IMR-90 (cell line): ENCODE results near the gene LMAN2. TPM values are rescaled to one million over a fixed set of nuclear protein-coding genes. Genes with fewer than 3 reads are reported as not detected.
A peak's percentile ranks its signal among the peaks of the same experiment; 100 is the strongest.

Experiments
- ATAC-seq: fragments of 200-7000 bp; cut with Tn5 transposase; 2 replicates; pipeline ENCODE4 v1.9.1; 2020; ENCODE audit warnings: low read depth, mild to moderate bottlenecking, moderate library complexity
- BruUV-seq: library from RNA; stranded (reverse); fragments of 400-500 nt; replicated peaks from 2 replicates; lab custom pipeline; 2021; lab: Mats Ljungman, UMichigan
- CTCF ChIA-PET: fragments of 300-600 bp; formaldehyde crosslinking; extraction: SDS; loops from one replicate; lab custom pipeline; 2021; ENCODE audit warnings: antibody characterized with exemption; lab: Yijun Ruan, JAX
- POLR2A ChIA-PET: fragments of 300-600 bp; sonication (Branson Sonifier 250); formaldehyde crosslinking; loops from one replicate; lab custom pipeline; 2022; ENCODE audit warnings: antibody characterized with exemption; ENCODE audit not compliant: unreplicated experiment; lab: Charles Lee
- DNase-seq: peaks from one replicate; pipeline ENCODE4 v3.0.0; 2013
- H2AFZ ChIP-seq: replicated peaks from 2 replicates; pipeline ENCODE3; 2013; ENCODE audit warnings: low read length, mild to moderate bottlenecking; ENCODE audit not compliant: poor library complexity
- H2AK5ac ChIP-seq: 2 replicates; pipeline ENCODE4 v1.6.1; 2013; ENCODE audit warnings: low read depth, low read length, inconsistent platforms
- H2AK9ac ChIP-seq: replicated peaks from 2 replicates; pipeline ENCODE3; 2013; ENCODE audit warnings: mild to moderate bottlenecking, low read depth, low read length, moderate library complexity; ENCODE audit not compliant: poor library complexity
- H2BK120ac ChIP-seq: 2 replicates; pipeline ENCODE4 v1.6.1; 2013; ENCODE audit warnings: low read depth, low read length, inconsistent platforms
- H2BK15ac ChIP-seq: 3 replicates; pipeline ENCODE4 v1.6.1; 2013; ENCODE audit warnings: low read depth, low read length, inconsistent platforms
- H2BK20ac ChIP-seq: 2 replicates; pipeline ENCODE4 v1.6.1; 2013; ENCODE audit warnings: low read depth, mild to moderate bottlenecking, inconsistent platforms, low read length, moderate library complexity
- H2BK5ac ChIP-seq: 2 replicates; pipeline ENCODE4 v1.6.1; 2013; ENCODE audit warnings: mild to moderate bottlenecking, low read depth, low read length, inconsistent platforms; ENCODE audit not compliant: poor library complexity, severe bottlenecking
- H3K14ac ChIP-seq: replicated peaks from 2 replicates; pipeline ENCODE4 v1.6.1; 2013; ENCODE audit warnings: low read depth, low read length, inconsistent platforms
- H3K18ac ChIP-seq: 2 replicates; pipeline ENCODE4 v1.6.1; 2013; ENCODE audit warnings: low read depth, low read length, control low read depth
- H3K23ac ChIP-seq: 2 replicates; pipeline ENCODE4 v1.6.1; 2013; ENCODE audit warnings: low read depth, low read length, inconsistent platforms
- H3K27ac ChIP-seq: 2 replicates; pipeline ENCODE4 v1.5.1; 2013; ENCODE audit warnings: mild to moderate bottlenecking, control low read depth, low read length; ENCODE audit not compliant: insufficient read depth
- H3K27me3 ChIP-seq: 2 replicates; pipeline ENCODE4 v1.6.1; 2013; ENCODE audit warnings: low read length; ENCODE audit not compliant: control insufficient read depth, insufficient read depth
- H3K36me3 ChIP-seq: 2 replicates; pipeline ENCODE4 v1.6.1; 2013; ENCODE audit warnings: low read length, mixed read lengths; ENCODE audit not compliant: control insufficient read depth, insufficient read depth
- H3K4ac ChIP-seq: 2 replicates; pipeline ENCODE4 v1.6.1; 2013; ENCODE audit warnings: low read depth, low read length, inconsistent platforms
- H3K4me1 ChIP-seq: 2 replicates; pipeline ENCODE4 v1.6.1; 2013; ENCODE audit warnings: low read length, mixed read lengths; ENCODE audit not compliant: control insufficient read depth, insufficient read depth
- H3K4me2 ChIP-seq: 2 replicates; pipeline ENCODE4 v1.6.1; 2013; ENCODE audit warnings: low read depth, mild to moderate bottlenecking, control low read depth, low read length, moderate library complexity
- H3K4me3 ChIP-seq: 2 replicates; pipeline ENCODE4 v1.5.1; 2013; ENCODE audit warnings: low read depth, mild to moderate bottlenecking, control low read depth, low read length, moderate library complexity; ENCODE audit not compliant: insufficient read depth
- H3K56ac ChIP-seq: 2 replicates; pipeline ENCODE4 v1.6.1; 2013; ENCODE audit warnings: low read length, inconsistent platforms; ENCODE audit not compliant: insufficient read depth; ENCODE audit errors: extremely low read depth
- H3K79me1 ChIP-seq, 2 experiments: 2 replicates each; pipeline ENCODE4 v1.6.1; 2013; ENCODE audit warnings: low read length in 2 of 2, inconsistent platforms in 1 of 2, low read depth in 1 of 2
- H3K9ac ChIP-seq: 2 replicates; pipeline ENCODE4 v1.6.1; 2013; ENCODE audit warnings: low read depth, low read length, control low read depth
- H3K9me1 ChIP-seq: 2 replicates; pipeline ENCODE4 v1.6.1; 2013; ENCODE audit warnings: low read length, inconsistent platforms; ENCODE audit not compliant: insufficient read depth
- H3K9me3 ChIP-seq: 2 replicates; pipeline ENCODE4 v1.6.1; 2013; ENCODE audit warnings: low read length; ENCODE audit not compliant: control insufficient read depth, insufficient read depth
- H4K20me1 ChIP-seq: 2 replicates; pipeline ENCODE4 v1.6.1; 2013; ENCODE audit warnings: low read length, inconsistent platforms; ENCODE audit not compliant: insufficient read depth
- H4K5ac ChIP-seq: 2 replicates; pipeline ENCODE4 v1.6.1; 2013; ENCODE audit warnings: mild to moderate bottlenecking, low read depth, low read length, control low read depth
- H4K8ac ChIP-seq, 2 experiments: 2 replicates each; pipeline ENCODE4 v1.6.1; 2013; ENCODE audit warnings: low read depth in 2 of 2, low read length in 2 of 2, control low read depth in 1 of 2, inconsistent platforms in 1 of 2
- H4K91ac ChIP-seq: 2 replicates; pipeline ENCODE4 v1.6.1; 2013; ENCODE audit warnings: low read depth, low read length, inconsistent platforms; ENCODE audit not compliant: insufficient read depth
- MAZ ChIP-seq: IDR thresholded peaks from 2 replicates; pipeline ENCODE4 v1.6.1; 2012; ENCODE audit warnings: low read depth, mild to moderate bottlenecking, low read length, improper control_type of control experiment, moderate library complexity, borderline replicate concordance
- whole genome bisulfite sequencing, 2 experiments: methylation state at CpG; one replicate each; pipeline versions ENCODE4 v1.1.5 to v1.1.7; 2013; ENCODE audit warnings: missing lambda C conversion rate in 2 of 2; ENCODE audit not compliant: insufficient read length in 1 of 2; ENCODE audit errors: extremely low coverage in 2 of 2; 5-methylcytosine and 5-hydroxymethylcytosine counted together
- dilution Hi-C: fragments of 300-500 bp; cut with HindIII; formaldehyde crosslinking; loops from one replicate; pipeline ENCODE4 v1.14.3; 2018; ENCODE audit warnings: low sequenced_read_pairs; ENCODE audit not compliant: unreplicated experiment
- in situ Hi-C: fragments of 300-500 bp; cut with MboI; formaldehyde crosslinking; loops from 3 replicates; pipeline ENCODE4 v1.14.3; 2019; ENCODE audit warnings: low sequenced_read_pairs, inconsistent platforms, mixed read lengths
- intact Hi-C: fragments of 100-400 bp; cut with micrococcal nuclease; formaldehyde crosslinking; loops from 2 replicates; pipeline ENCODE4 v1.10.0; 2022
- polyA plus RNA-seq, 3 experiments: library from polyadenylated mRNA; depleted of rRNA; stranded (reverse); fragments of >200 nt; gene quantifications; 2 replicates each; pipeline ENCODE4 v1.2.3, GENCODE V29; 2012; ENCODE audit warnings: low replicate concordance in 1 of 3
- total RNA-seq: library from RNA; depleted of rRNA; stranded (reverse); fragments of >200 nt; gene quantifications from 2 replicates; pipeline ENCODE4 v1.2.3, GENCODE V29; 2012

The LMAN2 gene
- total and polyA plus RNA-seq, 2 of the 4 experiments (the other 2 are of a cell fraction): 253 to 303 TPM

- ATAC-seq (no peak), DNase-seq (no peak)
- no TSS peak for BruUV-seq
- H3K14ac ChIP-seq: no peak overlapping the region
- H2BK120ac ChIP-seq: no peak overlapping the region
- no peak overlapping the region for H3K4ac ChIP-seq
- peaks cover 2% of the 10 kb centered on the region; the same call in 1 of the 2 replicates for H3K27me3 ChIP-seq
- no peaks in the 10 kb centered on the region; the same call in none of the 2 replicates for H4K20me1 ChIP-seq
- H3K23ac ChIP-seq: no peak overlapping the region
- no peak overlapping the region for H3K27ac ChIP-seq
- H4K8ac ChIP-seq: no peak overlapping the region
- H3K9me1 ChIP-seq: no peaks in the 10 kb centered on the region
- no peak for TF ChIP-seq MAZ
- H4K91ac ChIP-seq: no peak overlapping the region
- no peak overlapping the region for H3K56ac ChIP-seq
- no peaks in the 10 kb centered on the region for H3K9me3 ChIP-seq
- 73% methylated on average over 16 of the region's 29 CpGs; no CpG with 5 or more reads in 1 of the 2 experiments for WGBS, 2 experiments
- peaks cover 11% of the 10 kb centered on the region; the same call in 1 of the 2 replicates for H3K4me1 ChIP-seq
- intact Hi-C loops: no loop called here
- dilution Hi-C loops: no loop called here
- ChIA-PET CTCF (interaction anchor here (0.6 to 1.3 kb wide), 4 partner anchors 12 to 97 kb away, joined by 3 to 7 read pairs (median 4); no protein-coding TSS in a partner anchor), POLR2A (no interaction called here)
- H2AFZ ChIP-seq: peak overlapping the region; percentile 44
- H2BK5ac ChIP-seq: no peak overlapping the region
- no peak overlapping the region for H2BK15ac ChIP-seq
- no peak overlapping the region for H2AK9ac ChIP-seq
- no peaks in the 10 kb centered on the region for H3K79me1 ChIP-seq
- no peak overlapping the region for H3K18ac ChIP-seq
- in situ Hi-C loops: no loop called here
- H2BK20ac ChIP-seq: no peak overlapping the region
- no peak overlapping the region for H3K9ac ChIP-seq
- no peaks in the 10 kb centered on the region for H3K36me3 ChIP-seq
- no peak overlapping the region for H3K4me3 ChIP-seq
- no peak overlapping the region for H2AK5ac ChIP-seq
- peak overlapping the region; percentile 68; the same call in 1 of the 2 replicates for H3K4me2 ChIP-seq
- H4K5ac ChIP-seq: no peak overlapping the region
Observed at GRCh38 chr5:177367981-177368868, 16.8 kb upstream of the LMAN2 start.
